HG02938 (cell line): Measurements from ENCODE around the gene CTRB1.
"Not testable (repeated sequence)": the region's sequence is repeated elsewhere in the genome, so short reads cannot be mapped to it uniquely, and the experiment has no call there.

Source experiments
- ATAC-seq: cut with Tn5 transposase; IDR thresholded peaks from one replicate; pipeline ENCODE4 v1.9.1; 2021; ENCODE audit warnings: mild to moderate bottlenecking, moderate library complexity; ENCODE audit not compliant: unreplicated experiment

Gene CTRB1

GRCh38 chr16:75203667-75204409 lies 14.9 kb upstream of the CTRB1 start:
- ATAC-seq, result no peak

- no peak for ATAC-seq
Observed at GRCh38 chr16:75204410-75204758, 14.4 kb upstream of the CTRB1 start.

GRCh38 chr16:75204905-75205304 lies 13.9 kb upstream of the CTRB1 start:
- not testable (repeated sequence) for ATAC-seq

- not testable (repeated sequence) for ATAC-seq
Observed at GRCh38 chr16:75205438-75205837, 13.3 kb upstream of the CTRB1 start.

- not testable (repeated sequence) for ATAC-seq
Observed at GRCh38 chr16:75205961-75206748, 12.6 kb upstream of the CTRB1 start.

- no peak for ATAC-seq
Observed at GRCh38 chr16:75206749-75207451, 11.9 kb upstream of the CTRB1 start, which contains the start of gene CTRB2. CTRB2 (minus strand) TSS chr16:75207161; CDS start chr16:75207141, 20 bp downstream.

- no peak for ATAC-seq
Observed at GRCh38 chr16:75207831-75208230, 11.0 kb upstream of the CTRB1 start.

GRCh38 chr16:75208242-75208825 lies 10.5 kb upstream of the CTRB1 start:
- no peak for ATAC-seq

- no peak for ATAC-seq
Observed at GRCh38 chr16:75208861-75209505, 9.8 kb upstream of the CTRB1 start.

- not testable (repeated sequence) for ATAC-seq
Observed at GRCh38 chr16:75209514-75209913, 9.3 kb upstream of the CTRB1 start.

- no peak for ATAC-seq
Observed at GRCh38 chr16:75209944-75210343, 8.8 kb upstream of the CTRB1 start.

- not testable (repeated sequence) for ATAC-seq
Observed at GRCh38 chr16:75211286-75211685, 7.5 kb upstream of the CTRB1 start.

GRCh38 chr16:75216127-75216526 lies 2.7 kb upstream of the CTRB1 start:
- ATAC-seq, result no peak

GRCh38 chr16:75216576-75216975 lies 2.2 kb upstream of the CTRB1 start:
- no peak for ATAC-seq

GRCh38 chr16:75217389-75217851 lies 1.4 kb upstream of the CTRB1 start:
- no peak for ATAC-seq

GRCh38 chr16:75219088-75219487 lies 300 bp downstream of the CTRB1 start:
- no peak for ATAC-seq

GRCh38 chr16:75219838-75220237 lies 1.1 kb downstream of the CTRB1 start:
- no peak for ATAC-seq

GRCh38 chr16:75222271-75222783 lies 3.5 kb downstream of the CTRB1 start:
- no peak for ATAC-seq

GRCh38 chr16:75223129-75223528 lies 4.3 kb downstream of the CTRB1 start:
- ATAC-seq, result not testable (repeated sequence)
